ENCODE measurements around the gene APOBEC2.

- TF ChIP-seq TAF1 (IDR thresholded peaks at IDR 0.05; ENCODE audit: low read depth, low read length) (no peak), POLR2A (IDR thresholded peaks at IDR 0.05; ENCODE audit: low read depth, low read length) (no peak), POLR2AphosphoS5 (IDR thresholded peaks at IDR 0.05; ENCODE audit: low read depth, low read length) (no peak)
These were observed 13.7 kb upstream of the APOBEC2 start, which contains the start of gene UNC5CL for GRCh38 chr6:41039060-41039998.

All from GM12891 (cell line).